ENCODE data around the gene MACF1. TPM values are rescaled to one million over a fixed set of nuclear protein-coding genes. Genes with fewer than 3 reads are reported as not detected.

Gene MACF1
- total RNA-seq, 1 donor from 2014 or later: 431 TPM

GRCh38 chr1:39354572-39354971 is 150.1 kb downstream of the MACF1 start:
- Mint-ChIP-seq H3K4me1 (ENCODE audit: unreplicated experiment) (no peaks in the 10 kb centered on the region), H3K4me3 (ENCODE audit: unreplicated experiment) (no peak overlapping the region), H3K9me3 (ENCODE audit: unreplicated experiment) (no peaks in the 10 kb centered on the region), H3K27ac (ENCODE audit: unreplicated experiment) (no peak overlapping the region), H3K36me3 (ENCODE audit: unreplicated experiment) (peaks cover 62% of the 10 kb centered on the region), H3K27me3 (ENCODE audit: unreplicated experiment) (no peaks in the 10 kb centered on the region)
- DNase-seq (ENCODE audit: extremely low spot score, unreplicated experiment): no peak
- TF ChIP-seq CTCF (IDR thresholded peaks at IDR 0.05): peak; percentile 29

GRCh38 chr1:39358491-39358890 is 154.0 kb downstream of the MACF1 start:
- Mint-ChIP-seq H3K27me3 (ENCODE audit: unreplicated experiment) (no peaks in the 10 kb centered on the region), H3K27ac (ENCODE audit: unreplicated experiment) (no peak overlapping the region), H3K4me3 (ENCODE audit: unreplicated experiment) (no peak overlapping the region), H3K4me1 (ENCODE audit: unreplicated experiment) (no peaks in the 10 kb centered on the region), H3K9me3 (ENCODE audit: unreplicated experiment) (no peaks in the 10 kb centered on the region), H3K36me3 (ENCODE audit: unreplicated experiment) (peaks cover 53% of the 10 kb centered on the region)
- TF ChIP-seq CTCF (IDR thresholded peaks at IDR 0.05): no peak
- DNase-seq (ENCODE audit: extremely low spot score, unreplicated experiment): no peak

- H3K36me3 Mint-ChIP-seq (ENCODE audit: unreplicated experiment): peaks cover 51% of the 10 kb centered on the region
- TF ChIP-seq CTCF (IDR thresholded peaks at IDR 0.05): no peak
- H3K9me3 Mint-ChIP-seq (ENCODE audit: unreplicated experiment): no peaks in the 10 kb centered on the region
Observed at GRCh38 chr1:39359028-39359570, 154.6 kb downstream of the MACF1 start.

GRCh38 chr1:39360731-39361130 is 156.2 kb downstream of the MACF1 start:
- Mint-ChIP-seq H3K9me3 (ENCODE audit: unreplicated experiment) (no peaks in the 10 kb centered on the region), H3K36me3 (ENCODE audit: unreplicated experiment) (peaks cover 49% of the 10 kb centered on the region), H3K4me3 (ENCODE audit: unreplicated experiment) (no peak overlapping the region), H3K27me3 (ENCODE audit: unreplicated experiment) (no peaks in the 10 kb centered on the region), H3K27ac (ENCODE audit: unreplicated experiment) (peak overlapping the region; percentile 32), H3K4me1 (ENCODE audit: unreplicated experiment) (no peaks in the 10 kb centered on the region)
- no peak for DNase-seq (ENCODE audit: extremely low spot score, unreplicated experiment)
- no peak for TF ChIP-seq CTCF (IDR thresholded peaks at IDR 0.05)

More at GRCh38 chr1:39359028-39359570, 154.6 kb downstream of the MACF1 start:
- H3K27me3 Mint-ChIP-seq (ENCODE audit: unreplicated experiment): no peaks in the 10 kb centered on the region
- no peaks in the 10 kb centered on the region for H3K4me1 Mint-ChIP-seq (ENCODE audit: unreplicated experiment)
- no peak overlapping the region for H3K27ac Mint-ChIP-seq (ENCODE audit: unreplicated experiment)
- no peak overlapping the region for H3K4me3 Mint-ChIP-seq (ENCODE audit: unreplicated experiment)
- no peak for DNase-seq (ENCODE audit: extremely low spot score, unreplicated experiment)

GRCh38 chr1:39361446-39361845 is 157.0 kb downstream of the MACF1 start:
- Mint-ChIP-seq H3K27ac (ENCODE audit: unreplicated experiment) (no peak overlapping the region), H3K36me3 (ENCODE audit: unreplicated experiment) (peaks cover 54% of the 10 kb centered on the region), H3K4me3 (ENCODE audit: unreplicated experiment) (no peak overlapping the region), H3K27me3 (ENCODE audit: unreplicated experiment) (no peaks in the 10 kb centered on the region), H3K4me1 (ENCODE audit: unreplicated experiment) (no peaks in the 10 kb centered on the region), H3K9me3 (ENCODE audit: unreplicated experiment) (no peaks in the 10 kb centered on the region)
- TF ChIP-seq CTCF (IDR thresholded peaks at IDR 0.05): no peak
- no peak for DNase-seq (ENCODE audit: extremely low spot score, unreplicated experiment)

Data from osteocyte (in vitro differentiated cells).